ENCODE data around the gene TMEM50B. TPM values are rescaled to one million over a fixed set of nuclear protein-coding genes. Genes with fewer than 3 reads are reported as not detected.

The TMEM50B gene
- total RNA-seq, 1 donor from 2014 or later: 29.7 TPM

DNA sequence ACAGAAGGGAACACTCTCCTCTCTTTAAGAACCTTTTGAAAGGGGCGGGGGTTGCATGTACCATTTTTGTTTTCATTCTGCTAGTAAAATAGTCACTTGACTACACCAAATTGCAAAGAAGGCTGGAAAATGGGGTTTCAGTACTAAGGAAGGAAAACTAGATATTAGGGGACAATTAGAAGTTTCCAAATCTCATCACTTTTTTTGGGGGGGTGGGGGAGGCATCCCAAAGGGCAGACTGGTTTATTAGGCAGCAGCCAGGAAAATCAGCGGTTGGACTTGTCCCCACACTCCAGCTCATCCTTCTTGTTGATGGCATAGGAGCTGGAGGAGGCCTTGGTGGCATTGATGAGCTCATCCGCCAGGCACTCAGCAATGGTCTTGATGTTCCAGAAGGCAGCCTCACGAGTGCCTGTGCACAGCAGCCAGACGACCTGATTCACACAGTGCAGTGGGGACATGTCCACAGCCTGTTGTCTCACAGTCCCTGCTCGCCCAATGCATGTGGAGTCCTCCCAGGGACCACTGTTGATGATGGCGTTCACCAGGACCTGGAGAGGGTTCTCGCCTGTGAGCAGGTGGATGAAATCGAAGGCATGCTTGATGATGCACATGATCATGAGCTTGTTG, 1.7 kb upstream of the TMEM50B start:
- Histone ChIP-seq H2AFZ (ENCODE audit: low read depth, low read length) (no peak overlapping the region), H3K79me2 (ENCODE audit: insufficient read depth, low read length) (peaks cover 19% of the 10 kb centered on the region), H3K27me3 (ENCODE audit: insufficient read depth, low read length) (no peaks in the 10 kb centered on the region), H3K9ac (ENCODE audit: low read length) (no peak overlapping the region), H3K9me3 (ENCODE audit: insufficient read depth, low read depth, low read length) (no peaks in the 10 kb centered on the region), H3K27ac (ENCODE audit: low read depth, low read length) (no peak overlapping the region), H3K36me3 (ENCODE audit: insufficient read depth, low read length) (no peaks in the 10 kb centered on the region), H4K20me1 (ENCODE audit: insufficient read depth, low read length) (peaks cover 7% of the 10 kb centered on the region), H3K4me1 (ENCODE audit: insufficient read depth, low read length) (peaks cover 9% of the 10 kb centered on the region), H3K4me3 (ENCODE audit: insufficient read depth, low read depth, low read length) (no peak overlapping the region), H3K4me2 (ENCODE audit: low read length) (no peak overlapping the region)
- peak overlapping the region; percentile 26 for H3K27ac Mint-ChIP-seq (ENCODE audit: unreplicated experiment)
- DNase-seq (ENCODE audit: low read depth): no peak
- H3K4me3 Mint-ChIP-seq (ENCODE audit: unreplicated experiment): peak overlapping the region; percentile 95
- FAIRE-seq: no peak
- no peaks in the 10 kb centered on the region for H3K27me3 Mint-ChIP-seq (ENCODE audit: low read depth, unreplicated experiment)
- no peaks in the 10 kb centered on the region for H3K9me3 Mint-ChIP-seq (ENCODE audit: unreplicated experiment)
- peaks cover 11% of the 10 kb centered on the region for H3K4me1 Mint-ChIP-seq (ENCODE audit: low read depth, unreplicated experiment)
- no peaks in the 10 kb centered on the region for H3K36me3 Mint-ChIP-seq (ENCODE audit: low read depth, unreplicated experiment)
- no peak for TF ChIP-seq EZH2 (IDR thresholded peaks at IDR 0.05; ENCODE audit: insufficient read depth, low read length)
- TF ChIP-seq, protein P1, sequence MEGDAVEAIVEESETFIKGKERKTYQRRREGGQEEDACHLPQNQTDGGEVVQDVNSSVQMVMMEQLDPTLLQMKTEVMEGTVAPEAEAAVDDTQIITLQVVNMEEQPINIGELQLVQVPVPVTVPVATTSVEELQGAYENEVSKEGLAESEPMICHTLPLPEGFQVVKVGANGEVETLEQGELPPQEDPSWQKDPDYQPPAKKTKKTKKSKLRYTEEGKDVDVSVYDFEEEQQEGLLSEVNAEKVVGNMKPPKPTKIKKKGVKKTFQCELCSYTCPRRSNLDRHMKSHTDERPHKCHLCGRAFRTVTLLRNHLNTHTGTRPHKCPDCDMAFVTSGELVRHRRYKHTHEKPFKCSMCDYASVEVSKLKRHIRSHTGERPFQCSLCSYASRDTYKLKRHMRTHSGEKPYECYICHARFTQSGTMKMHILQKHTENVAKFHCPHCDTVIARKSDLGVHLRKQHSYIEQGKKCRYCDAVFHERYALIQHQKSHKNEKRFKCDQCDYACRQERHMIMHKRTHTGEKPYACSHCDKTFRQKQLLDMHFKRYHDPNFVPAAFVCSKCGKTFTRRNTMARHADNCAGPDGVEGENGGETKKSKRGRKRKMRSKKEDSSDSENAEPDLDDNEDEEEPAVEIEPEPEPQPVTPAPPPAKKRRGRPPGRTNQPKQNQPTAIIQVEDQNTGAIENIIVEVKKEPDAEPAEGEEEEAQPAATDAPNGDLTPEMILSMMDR (IDR thresholded peaks at IDR 0.05; ENCODE audit: insufficient read depth, low read depth, low read length): no peak

DNA sequence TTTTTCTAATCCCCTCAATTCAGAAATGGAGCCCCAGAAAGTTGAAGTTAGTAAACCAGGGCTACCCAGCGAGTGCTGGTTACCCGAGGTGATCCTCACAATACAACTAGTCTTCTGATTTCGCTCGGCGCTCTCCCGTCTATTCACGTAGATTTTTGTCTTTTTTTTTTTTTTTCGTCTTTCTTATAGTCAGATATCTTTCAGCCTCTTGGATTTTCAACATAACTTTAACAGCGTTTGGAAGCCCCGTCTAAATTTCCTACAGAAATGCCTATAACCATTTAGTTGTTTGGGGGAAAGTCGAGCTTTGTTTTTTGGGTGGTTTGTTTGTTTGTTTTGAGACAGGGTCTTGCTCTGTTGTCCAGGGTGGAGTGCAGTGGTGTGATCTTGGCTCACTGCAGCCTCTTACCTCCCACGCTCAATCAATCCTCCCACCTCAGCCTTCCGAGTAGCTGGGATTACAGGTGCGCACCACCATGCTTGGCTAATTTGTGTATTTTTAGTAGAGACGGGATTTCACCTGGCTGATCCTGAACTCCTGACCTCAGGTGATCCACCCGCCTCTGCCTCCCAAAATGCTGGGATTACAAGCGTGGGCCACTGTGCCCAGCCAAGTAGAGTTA, 818 bp upstream of the TMEM50B start:
- TF ChIP-seq, protein P1 (IDR thresholded peaks at IDR 0.05; ENCODE audit: insufficient read depth, low read depth, low read length): no peak
- no peak for TF ChIP-seq EZH2 (IDR thresholded peaks at IDR 0.05; ENCODE audit: insufficient read depth, low read length)
- no peaks in the 10 kb centered on the region for H3K27me3 Mint-ChIP-seq (ENCODE audit: low read depth, unreplicated experiment)
- H3K4me1 Mint-ChIP-seq (ENCODE audit: low read depth, unreplicated experiment): peaks cover 11% of the 10 kb centered on the region
- H2AFZ ChIP-seq (ENCODE audit: low read depth, low read length): peak overlapping the region; percentile 76
- peak overlapping the region; percentile 97 for H3K27ac Mint-ChIP-seq (ENCODE audit: unreplicated experiment)
- H3K79me2 ChIP-seq (ENCODE audit: insufficient read depth, low read length): peaks cover 24% of the 10 kb centered on the region
- FAIRE-seq (no peak), DNase-seq (ENCODE audit: low read depth) (no peak)
- H3K27me3 ChIP-seq (ENCODE audit: insufficient read depth, low read length): no peaks in the 10 kb centered on the region
- H3K4me2 ChIP-seq (ENCODE audit: low read length): peak overlapping the region; percentile 96
- H3K36me3 ChIP-seq (ENCODE audit: insufficient read depth, low read length): no peaks in the 10 kb centered on the region
- peaks cover 7% of the 10 kb centered on the region for H4K20me1 ChIP-seq (ENCODE audit: insufficient read depth, low read length)
- H3K9me3 Mint-ChIP-seq (ENCODE audit: unreplicated experiment): no peaks in the 10 kb centered on the region
- peak overlapping the region; percentile 84 for H3K4me3 ChIP-seq (ENCODE audit: insufficient read depth, low read depth, low read length)
- H3K4me3 Mint-ChIP-seq (ENCODE audit: unreplicated experiment): peak overlapping the region; percentile 95
- peak overlapping the region; percentile 89 for H3K9ac ChIP-seq (ENCODE audit: low read length)
- no peaks in the 10 kb centered on the region for H3K9me3 ChIP-seq (ENCODE audit: insufficient read depth, low read depth, low read length)
- H3K27ac ChIP-seq (ENCODE audit: low read depth, low read length): peak overlapping the region; percentile 80
- H3K36me3 Mint-ChIP-seq (ENCODE audit: low read depth, unreplicated experiment): no peaks in the 10 kb centered on the region
- H3K4me1 ChIP-seq (ENCODE audit: insufficient read depth, low read length): peaks cover 9% of the 10 kb centered on the region
